ENCODE data around the gene NPAS3.

- TF ChIP-seq GATA3 (IDR thresholded peaks at IDR 0.05; ENCODE audit: low read depth, low read length): no peak
- TF ChIP-seq GATA2 (IDR thresholded peaks at IDR 0.05; ENCODE audit: low read depth, low read length): no peak
Observed at GRCh38 chr14:33556382-33557121, 617.9 kb downstream of the NPAS3 start.
